Measurements from ENCODE around the gene KLF9. TPM values are rescaled to one million over a fixed set of nuclear protein-coding genes. Genes with fewer than 3 reads are reported as not detected.

The KLF9 gene
- total RNA-seq = 17.3 and 17.7 TPM in 2 replicates

DNA sequence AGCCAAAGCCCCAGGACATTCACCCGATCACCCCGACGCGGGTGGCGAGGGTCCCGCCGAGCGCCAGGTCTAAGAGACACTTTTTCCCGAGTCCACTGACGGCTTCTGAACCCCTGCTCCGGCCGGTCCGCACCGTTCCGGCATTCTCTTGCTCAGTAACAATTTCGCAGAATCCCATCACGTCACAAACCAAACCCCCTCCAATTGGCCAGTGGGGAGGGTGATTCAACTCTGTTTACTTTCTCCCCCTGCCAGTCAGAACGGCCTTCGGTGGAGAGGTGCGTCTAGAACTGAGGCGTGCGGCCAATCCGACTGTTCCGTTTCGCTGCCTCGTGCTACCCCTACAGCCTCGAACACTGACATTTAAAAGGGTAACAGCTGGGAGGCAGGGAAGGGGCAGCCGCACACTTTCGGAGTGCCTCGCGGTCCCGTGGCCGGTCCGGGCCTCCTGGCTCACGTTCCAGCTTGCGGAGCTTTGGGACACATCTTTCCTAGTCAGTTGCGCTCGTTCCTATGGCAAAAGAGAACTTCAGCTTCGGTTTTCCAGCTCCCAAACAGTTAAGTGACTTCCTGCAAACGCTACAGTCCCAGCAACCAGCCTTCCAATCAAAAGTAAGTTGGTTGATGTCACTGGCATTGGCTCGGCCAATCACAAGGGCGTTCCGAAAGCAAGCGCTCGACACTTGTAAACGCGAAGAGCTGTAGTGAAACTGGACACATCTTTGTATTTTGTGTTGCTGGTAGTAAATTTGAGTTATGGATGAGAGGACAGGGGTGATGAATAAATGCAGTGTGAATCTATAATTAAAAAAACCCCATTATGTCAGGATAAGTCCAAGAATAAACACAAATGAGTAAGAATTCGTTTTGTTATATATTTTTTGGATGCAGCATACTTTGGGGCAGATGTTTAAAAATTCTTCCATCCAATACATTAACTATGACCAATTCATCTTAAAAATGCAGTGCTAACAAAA, at the start of gene KLF9:
Gene KLF9 (minus strand): TSS at position 859 of the 977 bp plus-strand sequence. CDS start 1,294 bp downstream, outside the sequence.

Other genes with a start within 250 kb of the KLF9 start
- 20.9 and 24.6 TPM in 2 replicates for gene SMC5, start 155.7 kb downstream of the KLF9 start, total RNA-seq

Data from vein endothelial cell (primary cell).